ENCODE data around the gene JMJD1C. TPM values are rescaled to one million over a fixed set of nuclear protein-coding genes. Genes with fewer than 3 reads are reported as not detected.

Gene JMJD1C
- total and polyA plus RNA-seq, 9 donors: 45.4 to 140 (median 78.2) TPM

GRCh38 chr10:63430999-63431356 is 34.8 kb downstream of the JMJD1C start:
- 84 to 94% (median 91%) methylated on average over 1 of the region's 1 CpG for WGBS, 3 donors
- intact Hi-C loops (cut with DNase I): no loop called here
- Histone ChIP-seq H3K36me3 (no peaks in the 10 kb centered on the region), H3K27me3 (no peaks in the 10 kb centered on the region), H3K9me3 (no peaks in the 10 kb centered on the region), H3K27ac (no peak overlapping the region), H3K4me1 (ENCODE audit: insufficient read depth) (peaks cover 11% of the 10 kb centered on the region), H3K4me3 (no peak overlapping the region)
- DNase-seq: no peak
- TF ChIP-seq CTCF (IDR thresholded peaks at IDR 0.05): no peak
- no peak for TF ChIP-seq EP300 (IDR thresholded peaks at IDR 0.05)
- no peak for TF ChIP-seq POLR2A (IDR thresholded peaks at IDR 0.05)

- DNase-seq: no peak
- Histone ChIP-seq H3K4me3 (no peak overlapping the region), H3K4me1 (ENCODE audit: insufficient read depth) (peaks cover 14% of the 10 kb centered on the region), H3K27me3 (no peaks in the 10 kb centered on the region), H3K9me3 (no peaks in the 10 kb centered on the region), H3K36me3 (no peaks in the 10 kb centered on the region), H3K27ac (no peak overlapping the region)
- TF ChIP-seq CTCF (IDR thresholded peaks at IDR 0.05) (no peak), EP300 (IDR thresholded peaks at IDR 0.05) (no peak), POLR2A (IDR thresholded peaks at IDR 0.05) (no peak)
- intact Hi-C loops (cut with DNase I): no loop called here
- 77 to 85% (median 80%) methylated on average over 10 of the region's 10 CpGs for WGBS, 3 donors
These were observed 35.4 kb downstream of the JMJD1C start for GRCh38 chr10:63430091-63430998.

- no peaks in the 10 kb centered on the region for H3K27me3 ChIP-seq
- H3K4me3 ChIP-seq: no peak overlapping the region
- intact Hi-C loops (cut with DNase I): no loop called here
- peaks cover 12% of the 10 kb centered on the region for H3K4me1 ChIP-seq (ENCODE audit: insufficient read depth)
- no peaks in the 10 kb centered on the region for H3K36me3 ChIP-seq
- no peak for TF ChIP-seq EP300 (IDR thresholded peaks at IDR 0.05)
- TF ChIP-seq POLR2A (IDR thresholded peaks at IDR 0.05): no peak
- no peak for TF ChIP-seq CTCF (IDR thresholded peaks at IDR 0.05)
- WGBS, 3 donors: 12 to 13% (median 12%) methylated on average over 2 of the region's 2 CpGs
- no peak for DNase-seq
- H3K9me3 ChIP-seq: no peaks in the 10 kb centered on the region
- H3K27ac ChIP-seq: no peak overlapping the region
These were observed 36.5 kb downstream of the JMJD1C start for GRCh38 chr10:63429281-63429680.

GRCh38 chr10:63427013-63427412 is 38.8 kb downstream of the JMJD1C start:
- DNase-seq: no peak
- TF ChIP-seq POLR2A (IDR thresholded peaks at IDR 0.05) (no peak), EP300 (IDR thresholded peaks at IDR 0.05) (no peak), CTCF (IDR thresholded peaks at IDR 0.05) (no peak)
- H3K4me3 ChIP-seq: no peak overlapping the region
- peaks cover 10% of the 10 kb centered on the region for H3K4me1 ChIP-seq (ENCODE audit: insufficient read depth)
- no peaks in the 10 kb centered on the region for H3K27me3 ChIP-seq
- WGBS, 3 donors: 95 to 97% (median 97%) methylated on average over 19 of the region's 19 CpGs
- intact Hi-C loops (cut with DNase I): no loop called here
- H3K9me3 ChIP-seq: no peaks in the 10 kb centered on the region
- H3K36me3 ChIP-seq: no peaks in the 10 kb centered on the region
- no peak overlapping the region for H3K27ac ChIP-seq

Measured in ovary (tissue), 9 donors.